Activated CD8-positive, alpha-beta memory T cell treated with anti-CD3 and anti-CD28 coated beads, Interleukin-2, amount 10 ng/mL, durations not matched to agents 7 days and 5 days (primary cell): ENCODE results near the gene BCAP31. TPM values are rescaled to one million over a fixed set of nuclear protein-coding genes. Genes with fewer than 3 reads are reported as not detected.

ENCODE experiments used
- ATAC-seq: fragments of 150-1000 bp; cut with Tn5 transposase; one replicate; pipeline ENCODE4 v1.10.0; 2021; ENCODE audit warnings: moderate library complexity
- CTCF ChIA-PET: fragments of 350-600 bp; sonication (Branson Sonifier 250); formaldehyde crosslinking; loops from one replicate; lab custom pipeline; 2021; ENCODE audit warnings: antibody characterized with exemption; lab: Charles Lee
- DNase-seq: peaks from one replicate; pipeline ENCODE4 v3.0.0-alpha.2; 2020
- H3K27ac Mint-ChIP-seq: one replicate; pipeline ENCODE4 v1.8.0; 2021; ENCODE audit warnings: mild to moderate bottlenecking, mixed read lengths
- H3K27me3 Mint-ChIP-seq: one replicate; pipeline ENCODE4 v1.8.0; 2021; ENCODE audit warnings: mixed read lengths
- H3K36me3 Mint-ChIP-seq: one replicate; pipeline ENCODE4 v1.8.0; 2021; ENCODE audit warnings: mild to moderate bottlenecking, mixed read lengths
- H3K4me1 Mint-ChIP-seq: one replicate; pipeline ENCODE4 v1.8.0; 2021; ENCODE audit warnings: mixed read lengths
- H3K4me3 Mint-ChIP-seq: one replicate; pipeline ENCODE4 v1.8.0; 2021; ENCODE audit warnings: mild to moderate bottlenecking, moderate library complexity, mixed read lengths
- H3K9me3 Mint-ChIP-seq: one replicate; pipeline ENCODE4 v1.8.0; 2022; ENCODE audit warnings: low read depth, mixed read lengths
- total RNA-seq, 2 experiments: library from RNA; stranded (reverse); gene quantifications; one replicate each; pipeline ENCODE4 v1.2.3, GENCODE V29; 2021

BCAP31 gene
- total RNA-seq, 2 experiments from 2014 or later, result 137 to 148 TPM

DNA sequence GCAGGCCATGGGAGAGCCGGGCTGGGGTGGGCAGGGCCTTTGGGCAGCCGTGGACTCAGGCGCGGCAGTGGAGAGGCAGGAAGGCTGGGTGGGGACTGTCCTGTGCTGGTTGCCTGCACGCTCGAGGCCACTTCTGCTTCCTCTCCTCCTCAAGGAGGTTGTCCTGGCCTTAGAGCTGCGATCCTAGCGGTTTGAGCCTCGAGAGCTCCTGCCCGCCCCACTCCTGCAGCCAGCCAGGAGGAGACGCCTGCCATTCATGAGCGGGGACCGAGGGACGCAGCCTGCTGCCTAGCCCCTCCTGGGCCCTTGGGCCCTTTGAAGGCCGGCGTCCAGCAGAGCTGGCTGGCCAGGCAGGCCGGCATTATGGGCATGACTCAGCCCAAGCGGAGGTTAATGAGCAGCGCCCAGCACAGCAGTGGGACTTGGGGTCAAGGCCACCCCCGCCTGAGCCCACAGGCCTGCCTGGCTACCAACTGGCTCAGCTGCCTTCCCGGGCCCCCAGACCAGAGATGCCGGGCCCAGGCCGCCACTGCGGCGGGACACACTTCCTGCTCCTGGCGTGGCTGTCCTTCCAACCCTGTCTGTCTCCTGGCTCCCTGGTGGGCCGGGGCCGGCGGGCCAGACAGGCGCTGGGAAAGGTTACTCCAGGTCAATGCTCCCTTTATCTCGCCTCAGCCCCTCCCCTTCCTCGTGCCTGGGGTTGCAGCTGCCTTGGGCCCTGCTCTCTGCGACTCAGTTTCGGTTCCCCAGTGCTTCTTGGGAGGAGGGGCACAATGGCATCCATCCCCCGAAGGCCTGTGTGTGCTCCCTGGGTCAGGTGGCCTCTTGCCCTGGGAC, 2.3 kb upstream of the BCAP31 start:
- ATAC-seq (peak; percentile 11), DNase-seq (peak; percentile 77)
- Mint-ChIP-seq H3K27ac (peak overlapping the region; percentile 79), H3K4me3 (peak overlapping the region; percentile 63), H3K27me3 (no peaks in the 10 kb centered on the region), H3K36me3 (peaks cover 22% of the 10 kb centered on the region), H3K4me1 (peaks cover 49% of the 10 kb centered on the region), H3K9me3 (no peaks in the 10 kb centered on the region)
- CTCF ChIA-PET, result interaction anchor here (1.0 to 1.7 kb wide), 3 partner anchors 8 to 221 kb away, joined by 3 to 7 read pairs (median 6); no protein-coding TSS in a partner anchor

DNA sequence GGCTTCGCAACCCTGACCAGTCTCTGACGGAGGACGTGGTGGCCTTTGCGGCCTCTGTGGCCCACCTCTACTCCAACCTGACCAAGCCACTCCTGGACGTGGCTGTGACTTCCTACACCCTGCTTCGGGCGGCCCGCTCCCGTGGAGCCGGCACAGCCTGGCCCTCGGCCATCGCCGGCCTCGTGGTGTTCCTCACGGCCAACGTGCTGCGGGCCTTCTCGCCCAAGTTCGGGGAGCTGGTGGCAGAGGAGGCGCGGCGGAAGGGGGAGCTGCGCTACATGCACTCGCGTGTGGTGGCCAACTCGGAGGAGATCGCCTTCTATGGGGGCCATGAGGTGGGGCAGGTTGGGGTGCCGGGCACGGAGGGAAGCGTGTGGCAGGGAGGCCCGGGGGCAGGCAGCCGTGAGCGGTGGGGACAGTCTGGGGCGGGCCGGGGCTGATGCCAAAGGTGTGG, 1.7 kb upstream of the BCAP31 start:
- no peak for ATAC-seq
- Mint-ChIP-seq H3K4me3 (peak overlapping the region; percentile 63), H3K27me3 (no peaks in the 10 kb centered on the region), H3K36me3 (peaks cover 15% of the 10 kb centered on the region), H3K9me3 (no peaks in the 10 kb centered on the region), H3K4me1 (peaks cover 43% of the 10 kb centered on the region), H3K27ac (peak overlapping the region; percentile 40)
- DNase-seq, result peak; percentile 40
- CTCF ChIA-PET, result interaction anchor here (1.7 kb wide), 1 partner anchor 9 kb away, joined by 7 read pairs; no protein-coding TSS in a partner anchor

DNA sequence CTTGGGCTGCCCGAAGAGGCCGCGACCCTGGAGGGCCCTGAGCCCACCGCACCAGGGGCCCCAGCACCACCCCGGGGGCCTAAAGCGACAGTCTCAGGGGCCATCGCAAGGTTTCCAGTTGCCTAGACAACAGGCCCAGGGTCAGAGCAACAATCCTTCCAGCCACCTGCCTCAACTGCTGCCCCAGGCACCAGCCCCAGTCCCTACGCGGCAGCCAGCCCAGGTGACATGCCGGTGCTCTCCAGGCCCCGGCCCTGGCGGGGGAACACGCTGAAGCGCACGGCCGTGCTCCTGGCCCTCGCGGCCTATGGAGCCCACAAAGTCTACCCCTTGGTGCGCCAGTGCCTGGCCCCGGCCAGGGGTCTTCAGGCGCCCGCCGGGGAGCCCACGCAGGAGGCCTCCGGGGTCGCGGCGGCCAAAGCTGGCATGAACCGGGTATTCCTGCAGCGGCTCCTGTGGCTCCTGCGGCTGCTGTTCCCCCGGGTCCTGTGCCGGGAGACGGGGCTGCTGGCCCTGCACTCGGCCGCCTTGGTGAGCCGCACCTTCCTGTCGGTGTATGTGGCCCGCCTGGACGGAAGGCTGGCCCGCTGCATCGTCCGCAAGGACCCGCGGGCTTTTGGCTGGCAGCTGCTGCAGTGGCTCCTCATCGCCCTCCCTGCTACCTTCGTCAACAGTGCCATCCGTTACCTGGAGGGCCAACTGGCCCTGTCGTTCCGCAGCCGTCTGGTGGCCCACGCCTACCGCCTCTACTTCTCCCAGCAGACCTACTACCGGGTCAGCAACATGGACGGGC, 1.0 kb upstream of the BCAP31 start:
- Mint-ChIP-seq H3K27me3 (no peaks in the 10 kb centered on the region), H3K36me3 (peaks cover 15% of the 10 kb centered on the region), H3K4me1 (peaks cover 41% of the 10 kb centered on the region), H3K27ac (peak overlapping the region; percentile 40), H3K4me3 (peak overlapping the region; percentile 66), H3K9me3 (no peaks in the 10 kb centered on the region)
- CTCF ChIA-PET, result no interaction called here
- peak; percentile 40 for DNase-seq
- ATAC-seq, result peak; percentile 1

DNA sequence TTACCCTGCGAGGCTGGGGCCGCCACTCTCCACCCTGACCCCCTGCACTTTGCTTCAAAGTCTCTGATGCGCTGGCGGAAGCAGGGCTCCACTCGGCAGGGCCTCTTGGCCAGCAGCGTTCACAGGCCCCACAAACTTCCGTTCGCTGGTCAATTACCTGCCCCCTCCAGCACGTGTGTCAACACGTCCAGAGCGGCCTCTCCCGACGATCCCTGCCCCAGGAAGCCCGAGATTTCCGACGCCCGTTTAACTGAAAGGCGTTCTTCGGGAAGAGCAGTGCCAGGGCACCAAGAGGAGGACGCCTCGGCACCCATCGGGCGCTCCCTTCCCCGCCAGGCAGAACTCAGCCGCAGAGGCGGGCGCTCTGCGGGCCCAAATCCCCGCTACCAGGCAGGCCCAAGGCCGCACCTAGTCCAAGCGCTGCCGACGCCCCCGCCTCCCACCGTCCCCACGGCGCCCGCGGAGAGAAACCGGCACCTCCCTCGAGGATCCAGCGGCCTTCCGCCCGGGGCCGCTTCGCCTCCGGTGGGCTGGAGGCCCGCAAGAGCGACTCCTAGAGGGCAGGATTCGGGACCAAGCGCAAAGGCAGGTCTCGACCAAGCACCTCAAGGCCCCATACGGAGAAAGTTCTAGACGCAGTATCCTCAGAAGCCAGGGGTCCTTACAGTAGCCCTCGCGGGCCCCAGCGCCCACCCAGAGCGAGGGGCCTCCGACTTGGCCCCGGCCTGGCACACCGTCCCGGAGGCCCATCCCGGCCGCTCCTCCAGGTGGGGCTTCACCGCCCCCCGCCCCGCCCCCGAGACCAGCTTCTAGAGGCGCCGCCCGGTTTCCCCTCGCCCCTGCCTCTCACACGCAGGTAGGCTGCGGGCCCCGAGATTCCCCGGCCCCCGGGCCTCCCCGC, 586 bp downstream of the BCAP31 start:
- CTCF ChIA-PET, result no interaction called here
- peak; percentile 35 for ATAC-seq
- H3K27me3 Mint-ChIP-seq, result no peaks in the 10 kb centered on the region
- H3K9me3 Mint-ChIP-seq, result no peaks in the 10 kb centered on the region
- H3K4me1 Mint-ChIP-seq, result peaks cover 41% of the 10 kb centered on the region
- H3K27ac Mint-ChIP-seq, result peak overlapping the region; percentile 84
- H3K36me3 Mint-ChIP-seq, result peaks cover 15% of the 10 kb centered on the region
- peak overlapping the region; percentile 90 for H3K4me3 Mint-ChIP-seq
- peak; percentile 68 for DNase-seq

- Mint-ChIP-seq H3K9me3 (no peaks in the 10 kb centered on the region), H3K4me1 (peaks cover 38% of the 10 kb centered on the region), H3K36me3 (peaks cover 14% of the 10 kb centered on the region), H3K4me3 (peak overlapping the region; percentile 90), H3K27me3 (no peaks in the 10 kb centered on the region), H3K27ac (peak overlapping the region; percentile 84)
- no peak for DNase-seq
- CTCF ChIA-PET, result no interaction called here
- ATAC-seq, result no peak
Measured at GRCh38 chrX:153722704-153723350, 1.4 kb downstream of the BCAP31 start.

GRCh38 chrX:153719701-153720100, 4.5 kb downstream of the BCAP31 start:
- no peaks in the 10 kb centered on the region for H3K27me3 Mint-ChIP-seq
- CTCF ChIA-PET, result no interaction called here
- peaks cover 20% of the 10 kb centered on the region for H3K4me1 Mint-ChIP-seq
- no peaks in the 10 kb centered on the region for H3K9me3 Mint-ChIP-seq
- no peak overlapping the region for H3K27ac Mint-ChIP-seq
- no peak for DNase-seq
- H3K36me3 Mint-ChIP-seq, result peaks cover 24% of the 10 kb centered on the region
- H3K4me3 Mint-ChIP-seq, result no peak overlapping the region
- no peak for ATAC-seq

GRCh38 chrX:153719238-153719637, 4.9 kb downstream of the BCAP31 start:
- DNase-seq, result no peak
- Mint-ChIP-seq H3K36me3 (peaks cover 28% of the 10 kb centered on the region), H3K4me3 (no peak overlapping the region), H3K27ac (no peak overlapping the region), H3K4me1 (peaks cover 20% of the 10 kb centered on the region), H3K27me3 (no peaks in the 10 kb centered on the region), H3K9me3 (no peaks in the 10 kb centered on the region)
- no peak for ATAC-seq
- CTCF ChIA-PET, result no interaction called here

GRCh38 chrX:153717445-153717844, 6.7 kb downstream of the BCAP31 start:
- CTCF ChIA-PET, result no interaction called here
- DNase-seq (no peak), ATAC-seq (no peak)
- no peaks in the 10 kb centered on the region for H3K9me3 Mint-ChIP-seq
- no peak overlapping the region for H3K27ac Mint-ChIP-seq
- H3K4me3 Mint-ChIP-seq, result no peak overlapping the region
- H3K4me1 Mint-ChIP-seq, result peaks cover 16% of the 10 kb centered on the region
- no peaks in the 10 kb centered on the region for H3K27me3 Mint-ChIP-seq
- peaks cover 34% of the 10 kb centered on the region for H3K36me3 Mint-ChIP-seq

DNA sequence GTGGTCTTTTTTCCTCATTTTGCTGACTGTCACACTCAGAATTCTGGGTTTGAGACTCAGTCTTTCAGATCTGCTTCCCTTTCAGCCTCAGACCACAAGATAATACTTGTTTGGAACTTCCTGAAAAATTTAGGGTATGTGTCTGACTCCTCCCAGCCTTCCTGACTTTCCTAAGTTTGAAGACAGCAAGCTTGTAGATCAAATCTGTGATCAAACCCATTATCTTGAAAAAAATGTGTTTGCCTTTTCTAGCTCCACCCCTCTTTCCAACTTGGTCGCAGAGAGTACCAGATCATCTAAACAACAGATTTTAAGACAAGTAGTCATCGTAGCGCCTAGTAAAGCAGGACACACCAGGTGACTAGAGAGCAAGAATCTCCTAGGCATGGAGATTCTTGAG, 9.9 kb downstream of the BCAP31 start:
- ATAC-seq, result no peak
- Mint-ChIP-seq H3K4me1 (peaks cover 5% of the 10 kb centered on the region), H3K36me3 (peaks cover 31% of the 10 kb centered on the region), H3K27ac (no peak overlapping the region), H3K9me3 (no peaks in the 10 kb centered on the region), H3K27me3 (no peaks in the 10 kb centered on the region), H3K4me3 (no peak overlapping the region)
- no peak for DNase-seq
- CTCF ChIA-PET, result no interaction called here

- Mint-ChIP-seq H3K9me3 (no peaks in the 10 kb centered on the region), H3K36me3 (peaks cover 15% of the 10 kb centered on the region), H3K4me1 (peaks cover 2% of the 10 kb centered on the region), H3K27me3 (no peaks in the 10 kb centered on the region), H3K4me3 (no peak overlapping the region), H3K27ac (no peak overlapping the region)
- CTCF ChIA-PET, result interaction anchor here (2.3 kb wide), 1 partner anchor 41 kb away, joined by 5 read pairs; no protein-coding TSS in a partner anchor
- DNase-seq (no peak), ATAC-seq (no peak)
Measured at GRCh38 chrX:153709726-153710674, 14.2 kb downstream of the BCAP31 start.

DNA sequence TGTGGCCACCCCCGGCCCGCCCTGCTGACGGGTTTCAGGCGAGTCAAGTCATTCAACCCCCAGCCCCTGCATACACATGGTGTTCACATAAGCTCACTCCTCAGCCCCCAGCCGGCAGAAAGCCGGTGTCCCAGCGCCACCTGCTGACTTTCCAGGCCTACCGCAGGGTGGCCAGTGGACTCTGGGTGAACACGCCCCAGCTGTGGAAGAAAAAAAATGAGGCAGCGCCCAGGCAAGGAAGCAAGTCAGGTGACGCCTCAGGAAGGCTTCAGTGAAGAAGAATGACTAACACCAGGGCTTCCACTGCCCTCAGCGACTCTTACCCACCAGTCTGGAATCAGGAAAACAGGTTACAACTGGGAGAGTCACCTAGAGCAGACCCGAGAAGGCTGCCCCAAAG, 15.8 kb downstream of the BCAP31 start:
- no peaks in the 10 kb centered on the region for H3K9me3 Mint-ChIP-seq
- no peak overlapping the region for H3K27ac Mint-ChIP-seq
- peaks cover 7% of the 10 kb centered on the region for H3K36me3 Mint-ChIP-seq
- CTCF ChIA-PET, result interaction anchor here (1.9 to 2.3 kb wide), 3 partner anchors 12 to 41 kb away, joined by 3 to 6 read pairs (median 5); no protein-coding TSS in a partner anchor
- H3K27me3 Mint-ChIP-seq, result no peaks in the 10 kb centered on the region
- DNase-seq (peak; percentile 49), ATAC-seq (peak; percentile 58)
- peaks cover 2% of the 10 kb centered on the region for H3K4me1 Mint-ChIP-seq
- H3K4me3 Mint-ChIP-seq, result no peak overlapping the region
